Bronchial epithelial cell (primary cell): ENCODE measurements around the gene MMP14. TPM values are rescaled to one million over a fixed set of nuclear protein-coding genes. Genes with fewer than 3 reads are reported as not detected.
"Not testable (repeated sequence)": the region's sequence is repeated elsewhere in the genome, so short reads cannot be mapped to it uniquely, and the experiment has no call there.

Source experiments
- DNase-seq: peaks from one replicate; pipeline ENCODE4 v3.0.0-alpha.2; 2010; ENCODE audit warnings: low read depth
- FAIRE-seq: peaks from 2 replicates; lab custom pipeline; 2011; peaks lifted over from hg19 to GRCh38; lab: Jason Lieb, UNC
- H3K27me3 ChIP-seq: 2 replicates; pipeline ENCODE4 v1.5.1; 2011; ENCODE audit warnings: low read length; ENCODE audit not compliant: control insufficient read depth, insufficient read depth
- H3K36me3 ChIP-seq: 2 replicates; pipeline ENCODE4 v1.5.1; 2011; ENCODE audit warnings: low read length; ENCODE audit not compliant: control insufficient read depth, insufficient read depth
- H3K4me3 ChIP-seq: 2 replicates; pipeline ENCODE4 v1.5.1; 2011; ENCODE audit warnings: mild to moderate bottlenecking, low read depth, low read length, control low read depth
- total RNA-seq: library from RNA; depleted of rRNA; stranded (reverse); fragments of >200 nt; gene quantifications from 2 replicates; pipeline ENCODE4 v1.2.1, GENCODE V29; 2014
- TF ChIP-seq, protein P1 (sequence below): IDR thresholded peaks from 2 replicates; pipeline ENCODE4 v1.5.1; 2011; ENCODE audit warnings: mild to moderate bottlenecking, moderate library complexity, low read length, control low read depth, inconsistent platforms; ENCODE audit not compliant: insufficient read depth, severe bottlenecking

Gene MMP14
- total RNA-seq, 1 donor from 2014 or later, result 126 TPM

DNA sequence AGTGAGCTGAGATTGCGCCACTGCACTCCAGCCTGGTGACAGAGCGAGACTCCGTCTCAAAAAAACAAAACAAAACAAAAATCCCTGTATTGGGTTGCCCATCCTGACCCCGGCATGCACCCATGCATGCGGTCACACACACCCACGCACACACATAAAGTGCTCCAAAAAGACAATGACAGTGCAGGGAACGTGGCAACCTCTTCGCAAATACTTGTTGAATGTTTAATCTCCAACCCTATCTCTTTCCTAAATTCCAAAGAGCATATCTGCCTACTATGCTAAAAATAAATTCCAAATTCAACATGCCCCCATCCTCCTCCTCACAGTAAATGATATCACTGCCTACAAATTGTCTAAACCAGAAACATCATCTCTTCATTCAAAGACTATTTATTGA is 34.7 kb upstream of the MMP14 start:
- TF ChIP-seq, protein P1, sequence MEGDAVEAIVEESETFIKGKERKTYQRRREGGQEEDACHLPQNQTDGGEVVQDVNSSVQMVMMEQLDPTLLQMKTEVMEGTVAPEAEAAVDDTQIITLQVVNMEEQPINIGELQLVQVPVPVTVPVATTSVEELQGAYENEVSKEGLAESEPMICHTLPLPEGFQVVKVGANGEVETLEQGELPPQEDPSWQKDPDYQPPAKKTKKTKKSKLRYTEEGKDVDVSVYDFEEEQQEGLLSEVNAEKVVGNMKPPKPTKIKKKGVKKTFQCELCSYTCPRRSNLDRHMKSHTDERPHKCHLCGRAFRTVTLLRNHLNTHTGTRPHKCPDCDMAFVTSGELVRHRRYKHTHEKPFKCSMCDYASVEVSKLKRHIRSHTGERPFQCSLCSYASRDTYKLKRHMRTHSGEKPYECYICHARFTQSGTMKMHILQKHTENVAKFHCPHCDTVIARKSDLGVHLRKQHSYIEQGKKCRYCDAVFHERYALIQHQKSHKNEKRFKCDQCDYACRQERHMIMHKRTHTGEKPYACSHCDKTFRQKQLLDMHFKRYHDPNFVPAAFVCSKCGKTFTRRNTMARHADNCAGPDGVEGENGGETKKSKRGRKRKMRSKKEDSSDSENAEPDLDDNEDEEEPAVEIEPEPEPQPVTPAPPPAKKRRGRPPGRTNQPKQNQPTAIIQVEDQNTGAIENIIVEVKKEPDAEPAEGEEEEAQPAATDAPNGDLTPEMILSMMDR, result no peak
- H3K27me3 ChIP-seq, result no peaks in the 10 kb centered on the region
- no peak for FAIRE-seq
- H3K36me3 ChIP-seq, result no peaks in the 10 kb centered on the region
- no peak for DNase-seq
- H3K4me3 ChIP-seq, result no peak overlapping the region

DNA sequence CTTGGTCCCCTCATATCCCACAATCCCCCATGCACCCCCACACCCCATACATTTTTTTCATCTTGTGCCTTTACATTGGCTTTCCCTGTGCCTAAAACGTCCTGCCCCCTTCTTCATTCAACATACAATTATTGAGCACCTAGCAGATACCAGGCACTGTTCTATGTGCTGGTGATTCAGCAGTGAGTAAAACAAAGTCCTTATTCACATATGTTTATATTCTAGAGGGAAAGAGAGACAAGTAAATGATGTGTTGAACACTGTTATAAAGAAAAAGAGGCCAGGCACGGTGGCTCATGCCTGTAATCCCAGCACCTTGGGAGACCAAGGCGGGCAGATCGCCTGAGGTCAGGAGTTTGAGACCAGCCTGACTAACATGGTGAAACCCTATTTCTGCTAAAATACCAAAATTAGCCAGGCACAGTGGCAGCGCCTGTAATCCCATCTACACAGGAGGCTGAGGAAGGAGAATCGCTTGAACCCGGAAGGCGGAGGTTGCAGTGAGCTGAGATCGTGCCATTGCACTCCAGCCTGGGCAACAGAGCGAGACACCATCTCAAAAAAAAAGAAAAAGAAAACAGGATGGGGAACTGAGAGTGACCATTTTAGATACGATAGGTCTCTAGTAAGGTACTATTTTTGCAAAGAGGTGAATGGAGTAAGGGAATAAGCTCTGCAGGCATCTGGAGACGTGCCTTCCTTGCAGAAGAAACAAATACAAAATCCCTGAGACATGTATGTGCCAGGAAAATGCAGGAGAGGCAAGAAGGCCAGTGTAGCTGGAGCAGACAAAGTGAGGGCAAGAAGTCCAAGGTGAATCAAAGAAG is 33.3 kb upstream of the MMP14 start:
- DNase-seq (no peak), FAIRE-seq (no peak)
- TF ChIP-seq, protein P1, result no peak
- Histone ChIP-seq H3K36me3 (no peaks in the 10 kb centered on the region), H3K27me3 (no peaks in the 10 kb centered on the region), H3K4me3 (no peak overlapping the region)

DNA sequence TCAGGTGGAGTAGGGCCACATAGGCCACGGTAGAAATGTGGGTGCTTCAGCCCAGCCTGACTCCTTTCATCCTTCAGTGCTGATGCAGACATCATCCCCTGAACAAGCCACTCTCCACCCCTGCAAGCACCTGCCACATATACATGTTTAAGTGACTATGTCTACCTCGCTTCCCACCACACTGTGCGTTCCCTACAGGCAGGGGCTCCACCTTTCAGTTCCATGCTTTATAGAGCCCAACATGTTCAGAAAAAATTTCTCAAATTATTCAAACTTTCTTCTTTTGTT is 32.8 kb upstream of the MMP14 start:
- Histone ChIP-seq H3K27me3 (no peaks in the 10 kb centered on the region), H3K36me3 (no peaks in the 10 kb centered on the region), H3K4me3 (no peak overlapping the region)
- DNase-seq (no peak), FAIRE-seq (no peak)
- TF ChIP-seq, protein P1, result no peak

DNA sequence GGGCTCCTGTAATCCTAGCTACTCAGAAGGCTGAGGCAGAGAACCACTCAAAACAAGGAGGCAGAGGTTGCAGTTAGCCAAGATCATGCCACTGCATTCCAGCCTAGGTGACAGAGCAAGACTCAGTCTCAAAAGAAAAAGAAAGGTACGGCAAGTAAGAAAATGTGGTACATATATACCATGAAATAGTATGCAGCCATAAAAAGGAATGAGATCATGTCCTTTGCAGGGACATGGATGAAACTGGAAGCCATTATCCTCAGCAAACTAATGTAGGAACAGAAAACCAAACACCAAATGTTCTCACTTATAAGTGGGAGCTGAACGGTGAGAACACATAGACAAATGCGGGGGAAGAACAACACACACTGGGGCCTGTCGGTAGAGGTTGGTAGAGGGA is 31.1 kb upstream of the MMP14 start:
- H3K4me3 ChIP-seq, DNase-seq, H3K36me3 ChIP-seq, H3K27me3 ChIP-seq, FAIRE-seq: not testable (repeated sequence)

DNA sequence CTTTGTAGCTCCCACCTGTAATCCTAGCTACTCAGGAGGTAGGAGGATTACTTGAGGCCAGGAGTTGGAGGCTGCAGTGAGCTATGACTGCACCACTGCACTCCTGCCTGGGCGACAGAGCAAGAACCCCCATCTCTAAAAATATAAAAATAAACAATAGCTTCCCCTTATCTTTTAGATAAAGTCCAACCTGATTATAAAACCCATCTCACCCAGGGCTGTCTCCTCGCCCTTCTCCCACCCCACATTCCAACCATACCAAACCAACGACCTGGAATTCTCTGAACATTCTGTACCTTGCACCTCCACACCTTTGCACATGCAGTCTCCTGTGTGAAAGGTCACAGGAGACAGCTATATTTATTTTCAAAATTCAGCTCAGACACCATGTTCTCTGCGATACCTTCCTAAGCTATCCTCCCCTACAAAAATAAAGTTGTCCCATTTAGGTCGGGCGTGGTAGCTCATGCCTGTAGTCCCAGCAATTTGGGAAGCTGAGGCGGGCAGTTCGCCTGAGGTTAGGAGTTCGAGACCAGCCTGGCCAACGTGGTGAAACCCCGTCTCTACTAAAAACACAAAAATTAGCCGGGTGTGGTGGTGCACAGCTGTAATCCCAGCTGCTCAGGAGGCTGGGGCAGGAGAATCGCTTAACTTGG is 28.8 kb upstream of the MMP14 start:
- no peaks in the 10 kb centered on the region for H3K27me3 ChIP-seq
- FAIRE-seq (no peak), DNase-seq (no peak)
- no peaks in the 10 kb centered on the region for H3K36me3 ChIP-seq
- TF ChIP-seq, protein P1, result no peak
- H3K4me3 ChIP-seq, result no peak overlapping the region

DNA sequence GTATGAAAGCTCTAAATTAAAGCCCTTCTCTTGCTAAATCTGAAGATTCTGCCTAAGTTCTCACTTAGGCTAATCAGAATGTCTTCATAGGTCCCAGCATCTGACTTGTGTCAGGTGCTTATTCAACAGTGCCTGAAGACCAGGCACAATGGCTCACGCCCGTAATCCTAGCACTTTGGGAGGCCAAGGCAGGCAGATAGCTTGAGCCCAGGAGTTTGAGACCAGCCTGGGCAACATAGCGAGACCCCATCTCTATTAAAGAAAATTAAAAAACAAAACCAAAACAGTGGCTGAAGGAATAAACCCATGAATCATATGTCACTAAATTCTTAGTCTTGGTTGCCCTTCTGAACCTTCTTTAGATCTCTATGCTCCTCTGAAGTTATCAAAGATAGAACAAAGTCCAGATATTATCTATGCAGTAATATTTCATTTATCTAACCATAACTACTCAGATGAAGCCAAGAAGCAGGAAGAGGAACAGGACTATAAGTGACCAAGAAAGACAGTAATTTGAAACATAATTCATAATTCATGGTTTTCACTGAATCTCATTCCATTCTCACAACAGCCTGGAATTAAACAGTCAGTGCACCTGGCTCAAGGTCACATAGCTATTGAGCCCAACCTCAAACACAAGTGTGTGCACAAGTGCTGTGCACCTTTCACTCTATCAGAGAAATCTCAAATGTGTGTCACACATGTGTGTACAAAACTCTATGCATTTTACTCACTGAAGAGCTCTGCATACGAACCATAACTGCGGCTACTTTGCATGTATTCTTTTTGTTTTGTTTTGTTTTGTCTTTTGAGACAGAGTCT is 27.8 kb upstream of the MMP14 start:
- no peaks in the 10 kb centered on the region for H3K27me3 ChIP-seq
- no peak for FAIRE-seq
- TF ChIP-seq, protein P1, result no peak

More for the DNA sequence above, 27.8 kb upstream of the MMP14 start:
- no peak overlapping the region for H3K4me3 ChIP-seq
- DNase-seq, result no peak
- H3K36me3 ChIP-seq, result no peaks in the 10 kb centered on the region
